Glutamatergic neuron (in vitro differentiated cells): ENCODE data around the gene RHOU. TPM values are rescaled to one million over a fixed set of nuclear protein-coding genes. Genes with fewer than 3 reads are reported as not detected.

ENCODE experiments used
- DNase-seq: peaks from one replicate; pipeline ENCODE4 v3.0.0; 2022
- H3K27ac Mint-ChIP-seq: one replicate; pipeline ENCODE4 v1.8.0; 2020; ENCODE audit warnings: mild to moderate bottlenecking, mixed read lengths, inconsistent platforms; ENCODE audit not compliant: unreplicated experiment
- H3K27me3 Mint-ChIP-seq: one replicate; pipeline ENCODE4 v1.8.0; 2020; ENCODE audit warnings: mild to moderate bottlenecking, moderate library complexity, mixed read lengths, inconsistent platforms; ENCODE audit not compliant: unreplicated experiment
- H3K36me3 Mint-ChIP-seq: one replicate; pipeline ENCODE4 v1.8.0; 2020; ENCODE audit warnings: mild to moderate bottlenecking, mixed read lengths, inconsistent platforms; ENCODE audit not compliant: unreplicated experiment
- H3K4me1 Mint-ChIP-seq: one replicate; pipeline ENCODE4 v1.8.0; 2020; ENCODE audit warnings: mild to moderate bottlenecking, low read depth, mixed read lengths, inconsistent platforms; ENCODE audit not compliant: unreplicated experiment
- H3K4me3 Mint-ChIP-seq: one replicate; pipeline ENCODE4 v1.8.0; 2020; ENCODE audit warnings: mild to moderate bottlenecking, mixed read lengths, inconsistent platforms; ENCODE audit not compliant: unreplicated experiment
- H3K9me3 Mint-ChIP-seq: one replicate; pipeline ENCODE4 v1.8.0; 2020; ENCODE audit warnings: mild to moderate bottlenecking, moderate library complexity, mixed read lengths, inconsistent platforms; ENCODE audit not compliant: unreplicated experiment
- total RNA-seq: library from RNA; stranded (reverse); fragmentation: NEBNext Ultra II Directional; extraction: Animal tissue kit (Norgen Biotek cat#: 25700); gene quantifications from one replicate; pipeline ENCODE4 v1.2.1, GENCODE V29; 2021; ENCODE audit not compliant: unreplicated experiment
- TF ChIP-seq, protein P1 (sequence below): fragments of 200-600 bp; sonication (generic); IDR thresholded peaks from one replicate; pipeline ENCODE4 v1.5.0; 2021; ENCODE audit not compliant: partially characterized antibody, unreplicated experiment

Gene RHOU
- total RNA-seq, 1 donor from 2014 or later = 79.7 TPM

DNA sequence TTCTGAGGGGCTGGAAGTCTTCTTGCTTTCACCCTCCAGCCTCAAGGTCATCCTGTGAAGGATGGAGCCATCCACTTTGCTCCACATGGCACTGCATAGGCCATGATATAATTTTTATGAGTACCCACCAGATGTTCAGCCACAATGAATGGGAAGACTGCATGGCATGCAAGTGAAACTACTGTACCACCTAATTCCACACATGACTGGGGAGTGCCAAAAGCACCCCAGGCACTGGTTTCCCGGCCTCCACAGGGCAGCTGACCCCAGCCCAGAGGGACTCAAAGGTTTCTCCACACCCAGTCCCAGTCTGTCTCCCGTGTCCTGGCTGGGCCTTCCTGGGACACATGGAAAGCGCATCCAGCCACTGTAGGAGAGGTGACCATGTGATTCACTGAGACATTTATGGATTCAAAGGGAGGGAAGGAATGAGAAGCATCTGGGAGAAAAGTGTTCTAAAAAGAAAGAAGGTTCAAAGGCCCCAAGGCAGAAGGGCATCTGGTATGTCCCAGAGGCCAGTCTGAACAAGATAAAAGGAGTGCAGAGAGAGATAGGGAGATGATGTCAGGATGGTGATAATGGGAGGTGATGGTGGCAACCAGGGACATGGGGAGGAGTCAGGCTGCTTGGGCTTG lies 12.1 kb downstream of the RHOU start:
- H3K36me3 Mint-ChIP-seq = peaks cover 9% of the 10 kb centered on the region
- no peak for DNase-seq
- TF ChIP-seq, protein P1, sequence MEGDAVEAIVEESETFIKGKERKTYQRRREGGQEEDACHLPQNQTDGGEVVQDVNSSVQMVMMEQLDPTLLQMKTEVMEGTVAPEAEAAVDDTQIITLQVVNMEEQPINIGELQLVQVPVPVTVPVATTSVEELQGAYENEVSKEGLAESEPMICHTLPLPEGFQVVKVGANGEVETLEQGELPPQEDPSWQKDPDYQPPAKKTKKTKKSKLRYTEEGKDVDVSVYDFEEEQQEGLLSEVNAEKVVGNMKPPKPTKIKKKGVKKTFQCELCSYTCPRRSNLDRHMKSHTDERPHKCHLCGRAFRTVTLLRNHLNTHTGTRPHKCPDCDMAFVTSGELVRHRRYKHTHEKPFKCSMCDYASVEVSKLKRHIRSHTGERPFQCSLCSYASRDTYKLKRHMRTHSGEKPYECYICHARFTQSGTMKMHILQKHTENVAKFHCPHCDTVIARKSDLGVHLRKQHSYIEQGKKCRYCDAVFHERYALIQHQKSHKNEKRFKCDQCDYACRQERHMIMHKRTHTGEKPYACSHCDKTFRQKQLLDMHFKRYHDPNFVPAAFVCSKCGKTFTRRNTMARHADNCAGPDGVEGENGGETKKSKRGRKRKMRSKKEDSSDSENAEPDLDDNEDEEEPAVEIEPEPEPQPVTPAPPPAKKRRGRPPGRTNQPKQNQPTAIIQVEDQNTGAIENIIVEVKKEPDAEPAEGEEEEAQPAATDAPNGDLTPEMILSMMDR = no peak

DNA sequence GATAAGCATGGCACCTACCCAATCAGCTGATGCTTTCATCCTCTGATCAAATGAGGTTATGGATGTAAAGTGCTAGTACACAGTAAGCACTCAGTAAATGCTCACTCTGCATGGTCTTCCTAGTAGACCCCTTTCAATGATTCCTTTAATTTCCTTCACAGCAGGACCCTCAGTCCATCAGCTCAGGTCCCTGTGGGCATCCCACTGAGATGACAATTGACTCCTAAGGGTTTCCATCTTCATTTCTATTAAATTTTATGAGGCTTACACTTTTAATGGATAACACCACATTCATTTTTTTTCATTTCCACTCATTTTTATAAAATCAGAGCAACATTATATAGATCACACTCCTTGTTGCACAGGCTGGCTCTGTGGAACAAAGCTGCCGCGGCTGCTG lies 12.8 kb downstream of the RHOU start:
- Mint-ChIP-seq H3K27me3 (no peaks in the 10 kb centered on the region), H3K36me3 (peaks cover 7% of the 10 kb centered on the region), H3K4me3 (no peak overlapping the region), H3K27ac (no peak overlapping the region), H3K9me3 (no peaks in the 10 kb centered on the region), H3K4me1 (peaks cover 7% of the 10 kb centered on the region)
- TF ChIP-seq, protein P1 = no peak
- no peak for DNase-seq

More for the DNA sequence above, 12.1 kb downstream of the RHOU start:
- no peaks in the 10 kb centered on the region for H3K27me3 Mint-ChIP-seq
- peak overlapping the region; percentile 57 for H3K27ac Mint-ChIP-seq
- H3K9me3 Mint-ChIP-seq = no peaks in the 10 kb centered on the region
- peaks cover 11% of the 10 kb centered on the region for H3K4me1 Mint-ChIP-seq
- peak overlapping the region; percentile 24 for H3K4me3 Mint-ChIP-seq

DNA sequence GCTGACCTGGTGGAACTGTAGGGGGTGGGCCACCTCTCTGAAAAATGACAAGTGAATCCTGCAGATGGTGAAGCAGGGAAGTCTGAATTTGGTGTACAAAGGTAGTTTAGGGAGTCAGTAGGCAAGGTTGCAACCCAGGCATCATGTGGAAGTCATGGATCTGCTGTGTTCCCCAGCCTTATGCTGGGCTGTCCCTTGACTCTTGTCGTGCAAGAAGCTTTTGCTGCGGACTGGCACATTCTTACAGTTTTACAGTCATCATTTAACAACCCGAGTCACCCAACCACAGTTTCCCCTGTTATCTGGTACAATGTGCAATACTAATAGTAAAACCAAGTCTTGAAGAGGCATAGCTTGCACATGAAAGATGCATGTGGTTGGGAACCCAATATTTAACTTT lies 13.2 kb downstream of the RHOU start:
- Mint-ChIP-seq H3K4me1 (peaks cover 7% of the 10 kb centered on the region), H3K4me3 (no peak overlapping the region), H3K9me3 (no peaks in the 10 kb centered on the region), H3K27ac (no peak overlapping the region), H3K27me3 (no peaks in the 10 kb centered on the region), H3K36me3 (peaks cover 7% of the 10 kb centered on the region)
- TF ChIP-seq, protein P1 = no peak
- no peak for DNase-seq

DNA sequence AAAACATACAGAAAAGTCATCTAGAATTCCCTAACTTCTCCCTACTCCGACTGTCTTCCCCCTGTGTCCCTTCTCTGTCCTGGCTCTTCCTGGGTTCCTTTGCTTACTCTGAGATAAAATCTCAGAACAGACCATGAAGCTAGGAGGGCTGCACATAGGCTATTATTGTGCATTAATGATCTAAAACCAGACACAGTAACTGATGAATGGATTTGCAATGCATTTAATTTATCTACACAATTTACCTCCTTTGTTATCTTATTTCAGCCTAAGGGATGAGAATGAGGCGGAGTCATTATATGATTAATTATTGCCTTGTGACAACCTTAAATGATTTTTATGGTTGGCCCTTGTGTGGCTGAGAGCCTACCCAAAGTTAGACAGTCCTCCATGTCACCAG lies 14.5 kb downstream of the RHOU start:
- Mint-ChIP-seq H3K9me3 (no peaks in the 10 kb centered on the region), H3K36me3 (peaks cover 7% of the 10 kb centered on the region), H3K4me3 (no peak overlapping the region), H3K27me3 (no peaks in the 10 kb centered on the region), H3K27ac (no peak overlapping the region), H3K4me1 (peaks cover 12% of the 10 kb centered on the region)
- TF ChIP-seq, protein P1 = no peak
- DNase-seq = no peak

DNA sequence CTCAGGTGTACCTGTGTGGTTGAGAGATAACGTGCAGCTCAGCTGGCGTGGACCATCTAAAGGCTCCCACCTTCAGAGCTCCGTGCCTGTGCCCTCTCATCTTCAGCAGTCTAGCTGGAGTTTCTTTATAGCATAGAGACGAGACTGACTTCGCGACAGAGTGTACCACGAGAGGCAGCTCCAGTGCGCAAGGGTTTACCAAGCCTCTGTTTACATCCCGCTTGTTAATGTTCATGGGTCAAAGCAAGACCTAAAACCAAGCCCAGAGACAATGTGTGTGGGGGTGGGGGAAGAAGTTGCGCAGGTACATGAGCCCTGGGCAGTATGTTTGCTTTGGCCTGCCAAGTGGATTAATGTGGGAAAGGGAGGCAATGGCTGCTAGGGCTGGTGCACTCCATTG lies 15.6 kb downstream of the RHOU start:
- DNase-seq = no peak
- Mint-ChIP-seq H3K27me3 (no peaks in the 10 kb centered on the region), H3K27ac (no peak overlapping the region), H3K4me3 (no peak overlapping the region), H3K9me3 (no peaks in the 10 kb centered on the region), H3K4me1 (peaks cover 16% of the 10 kb centered on the region), H3K36me3 (peaks cover 8% of the 10 kb centered on the region)
- TF ChIP-seq, protein P1 = no peak
